ENCODE results near the gene NDUFA3.
A peak's percentile ranks its signal among the peaks of the same experiment; 100 is the strongest.

Gene NDUFA3

DNA sequence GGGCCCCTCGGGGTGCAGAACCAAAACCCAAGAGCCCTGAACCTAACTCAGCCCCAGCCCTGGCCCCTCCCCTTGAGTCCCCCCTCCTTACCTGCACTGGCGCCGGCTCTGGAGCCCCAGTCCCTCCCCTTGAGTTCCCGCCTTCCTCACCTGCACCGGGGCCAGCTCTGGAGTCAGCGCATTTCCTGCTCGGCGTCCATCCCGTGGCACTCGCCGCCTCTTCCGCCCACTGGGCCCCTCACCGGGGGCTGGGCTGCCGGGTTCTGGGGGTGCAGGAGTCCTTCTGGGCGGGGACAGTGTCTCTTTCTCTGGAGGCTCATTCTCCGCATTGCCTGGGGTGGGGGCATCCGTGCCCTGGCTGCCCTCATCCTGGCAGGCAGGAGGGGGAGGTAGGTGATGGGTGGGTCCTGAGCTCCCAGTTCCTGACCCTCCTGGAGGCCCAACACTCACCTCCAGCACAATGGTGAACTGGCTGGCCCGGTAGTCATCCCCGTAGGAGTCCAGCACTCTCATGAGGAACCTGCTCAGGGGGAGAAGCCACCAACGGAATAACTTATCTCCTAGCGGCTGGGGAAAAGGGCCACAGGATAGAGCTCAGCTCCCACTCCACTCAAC, 5.3 kb downstream of the NDUFA3 start:
- DNase-seq (ENCODE audit: low read depth, low spot score), result no peak

- DNase-seq (ENCODE audit: low read depth, low spot score), result no peak
Measured at GRCh38 chr19:54108496-54108895, 5.8 kb downstream of the NDUFA3 start.

DNA sequence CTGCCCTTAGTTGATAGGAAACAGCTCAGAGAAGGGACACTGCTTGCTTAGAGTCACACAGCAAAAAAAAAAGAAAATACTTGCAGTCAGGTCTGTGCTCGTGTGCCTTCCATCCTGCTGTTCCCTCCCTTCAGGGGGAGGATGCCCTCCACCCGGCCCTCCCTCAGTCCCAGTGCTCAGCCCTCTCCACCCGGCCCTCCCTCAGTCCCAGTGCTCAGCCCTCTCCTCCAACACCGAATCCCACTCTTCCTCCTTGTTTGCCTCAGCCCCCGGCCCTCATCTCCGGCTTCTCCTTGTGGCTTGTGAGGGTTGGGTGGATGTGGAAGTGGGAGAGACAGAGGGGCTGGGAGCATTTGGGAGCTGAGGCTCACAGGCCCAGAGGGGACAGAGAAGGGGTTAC, 7.0 kb downstream of the NDUFA3 start:
- DNase-seq (ENCODE audit: low read depth, low spot score), result no peak

DNA sequence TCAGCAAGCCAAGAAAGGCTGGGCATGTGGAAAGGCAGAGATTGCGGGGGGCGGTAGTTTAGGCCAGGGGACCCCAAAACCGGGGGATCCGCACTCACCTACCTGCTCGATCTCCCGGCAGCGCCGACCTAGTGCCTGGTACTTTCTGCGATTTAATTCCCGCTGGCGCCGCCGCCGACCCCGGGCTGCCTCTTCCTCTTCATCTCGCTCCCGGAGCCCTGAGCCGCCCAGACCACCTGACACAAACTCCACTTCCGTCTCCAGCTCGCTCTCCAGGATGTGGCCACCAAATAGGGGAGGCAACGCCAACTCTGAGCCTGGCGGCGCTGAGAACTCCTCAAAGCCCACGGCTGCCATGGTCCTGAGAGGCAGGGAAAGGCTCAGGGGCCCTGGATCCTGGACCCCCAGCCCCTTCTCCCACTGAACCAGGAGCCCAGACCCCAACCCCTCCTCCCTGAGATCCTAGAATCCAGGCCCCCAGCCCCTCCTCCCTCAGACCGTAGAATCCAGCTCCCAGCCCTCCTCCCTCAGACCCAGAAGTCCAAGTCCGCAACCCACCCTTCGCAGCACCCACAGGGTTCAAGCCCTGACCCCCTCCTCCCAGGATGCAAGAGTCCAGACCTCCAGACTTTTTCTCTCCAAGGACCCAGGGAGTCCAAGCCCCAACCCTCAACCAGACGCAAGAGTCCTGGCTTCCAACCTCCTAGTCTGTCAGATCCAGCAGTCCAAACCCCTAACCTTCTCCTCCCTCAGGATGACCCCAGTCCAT, 11.9 kb downstream of the NDUFA3 start:
- no peak for DNase-seq (ENCODE audit: low read depth, low spot score)

DNA sequence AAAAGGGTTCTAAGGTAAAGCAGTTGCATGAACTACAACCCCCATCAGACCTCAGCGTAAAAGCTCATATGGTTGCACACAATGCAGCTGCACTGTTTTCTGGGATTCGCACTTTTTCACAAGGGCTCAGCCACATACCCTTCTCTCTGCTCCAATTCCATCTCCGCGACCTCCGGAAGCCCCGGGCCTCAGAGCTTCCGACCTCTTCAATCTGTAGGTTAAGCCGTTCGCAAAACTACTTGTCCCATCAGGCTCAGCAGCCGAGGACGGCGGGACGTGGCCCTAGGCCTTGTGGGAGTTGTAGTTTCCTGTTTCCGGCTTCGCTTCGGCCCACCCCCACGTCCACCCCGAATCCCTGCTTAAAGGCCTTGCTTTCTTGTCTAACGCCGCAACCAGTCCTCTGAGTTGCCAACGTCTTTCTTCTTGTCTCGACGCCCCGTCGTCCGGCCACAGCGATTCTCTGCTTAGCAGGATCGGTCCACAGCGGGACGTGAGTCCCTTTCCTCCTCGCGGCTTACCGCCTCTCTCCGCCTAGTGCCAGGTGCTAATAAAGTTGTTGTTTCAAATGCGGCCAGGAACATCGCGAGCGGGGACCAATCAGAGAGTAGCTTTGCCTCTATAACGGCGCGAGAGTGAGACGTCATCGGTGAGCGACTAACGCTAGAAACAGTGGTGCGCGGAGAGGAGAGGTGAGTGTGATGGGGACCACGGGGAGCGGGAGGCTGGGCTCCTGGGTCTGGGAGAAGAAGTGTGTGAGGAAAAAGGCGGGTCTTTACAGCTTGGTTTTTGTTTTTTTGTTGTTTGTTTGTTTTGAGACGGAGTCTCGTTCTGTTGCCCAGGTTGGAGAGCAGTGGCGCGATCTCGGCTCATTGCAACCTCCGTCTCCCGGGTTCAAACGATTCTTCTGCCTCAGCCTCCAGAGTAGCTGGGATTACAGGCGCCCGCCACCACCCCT, 12.7 kb downstream of the NDUFA3 start, which contains the start of the genes PRPF31 and TFPT:
Gene PRPF31 (plus strand): TSS at position 646 of the 955 bp plus-strand sequence. CDS start 2,525 bp downstream, outside the sequence.
Gene TFPT (minus strand): TSS at position 549 of the 955 bp plus-strand sequence. CDS start 388 bp downstream, at position 161.
- DNase-seq (ENCODE audit: low read depth, low spot score), result peak; percentile 95

GRCh38 chr19:54121259-54121658, 18.6 kb downstream of the NDUFA3 start:
- no peak for DNase-seq (ENCODE audit: low read depth, low spot score)

DNA sequence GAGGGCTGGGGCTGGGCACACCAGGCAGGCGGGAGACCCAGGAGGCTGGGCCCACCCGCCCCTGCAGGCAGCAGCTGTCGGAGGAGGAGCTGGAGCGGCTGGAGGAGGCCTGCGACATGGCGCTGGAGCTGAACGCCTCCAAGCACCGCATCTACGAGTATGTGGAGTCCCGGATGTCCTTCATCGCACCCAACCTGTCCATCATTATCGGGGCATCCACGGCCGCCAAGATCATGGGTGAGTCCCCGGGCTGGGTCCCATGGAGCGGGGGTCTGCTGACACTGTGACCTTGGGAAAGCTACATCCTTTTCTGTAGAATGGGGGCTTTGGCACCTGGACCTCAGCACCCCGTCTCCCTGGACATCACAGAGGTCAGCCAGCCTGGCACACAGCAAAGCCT, 21.0 kb downstream of the NDUFA3 start:
- DNase-seq (ENCODE audit: low read depth, low spot score), result no peak

DNA sequence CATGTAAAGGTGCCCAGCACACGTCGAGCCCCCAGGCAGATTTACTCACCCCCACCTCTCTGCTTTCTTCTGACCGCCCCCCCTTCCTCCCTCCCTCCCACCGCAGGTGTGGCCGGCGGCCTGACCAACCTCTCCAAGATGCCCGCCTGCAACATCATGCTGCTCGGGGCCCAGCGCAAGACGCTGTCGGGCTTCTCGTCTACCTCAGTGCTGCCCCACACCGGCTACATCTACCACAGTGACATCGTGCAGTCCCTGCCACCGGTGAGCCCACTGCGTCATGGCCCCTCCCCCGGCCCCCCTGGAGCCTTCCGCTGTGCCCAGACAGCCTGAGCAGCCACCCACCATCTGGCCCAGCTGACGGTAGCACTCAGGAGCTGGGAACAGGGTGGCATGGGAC, 21.7 kb downstream of the NDUFA3 start:
- DNase-seq (ENCODE audit: low read depth, low spot score), result no peak

- no peak for DNase-seq (ENCODE audit: low read depth, low spot score)
Measured at GRCh38 chr19:54125713-54126112, 23.1 kb downstream of the NDUFA3 start.

DNA sequence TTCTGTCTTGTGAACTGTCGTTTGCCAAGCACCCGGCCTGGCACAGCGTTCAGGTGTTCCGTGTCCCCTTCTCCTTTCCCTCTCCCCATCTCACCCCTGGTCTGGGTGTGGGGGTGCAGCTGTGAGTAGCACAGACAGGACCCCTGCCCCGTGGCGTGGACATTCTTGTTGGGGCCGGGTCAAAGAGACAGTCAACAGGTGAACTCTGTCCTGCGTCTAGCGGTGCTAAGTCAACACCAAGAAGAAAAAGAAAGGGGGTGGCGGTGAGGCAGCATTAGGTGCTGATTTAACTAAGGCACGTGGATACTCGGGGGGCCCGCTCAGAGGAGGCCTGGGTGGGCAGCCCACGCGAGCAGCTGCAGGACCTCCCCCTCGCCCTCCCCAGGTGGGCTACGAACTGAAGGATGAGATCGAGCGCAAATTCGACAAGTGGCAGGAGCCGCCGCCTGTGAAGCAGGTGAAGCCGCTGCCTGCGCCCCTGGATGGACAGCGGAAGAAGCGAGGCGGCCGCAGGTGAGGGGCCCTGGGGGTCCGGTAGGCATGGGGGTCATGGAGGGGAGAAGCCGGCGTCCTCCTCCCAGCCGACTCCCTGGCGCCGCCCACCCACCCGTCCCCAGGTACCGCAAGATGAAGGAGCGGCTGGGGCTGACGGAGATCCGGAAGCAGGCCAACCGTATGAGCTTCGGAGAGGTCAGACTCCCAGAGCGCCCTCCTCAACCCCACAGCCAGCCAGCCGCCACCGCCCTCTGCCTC, 25.2 kb downstream of the NDUFA3 start:
- no peak for DNase-seq (ENCODE audit: low read depth, low spot score)

GRCh38 chr19:54128441-54128725, 25.7 kb downstream of the NDUFA3 start:
- DNase-seq (ENCODE audit: low read depth, low spot score), result no peak

DNA sequence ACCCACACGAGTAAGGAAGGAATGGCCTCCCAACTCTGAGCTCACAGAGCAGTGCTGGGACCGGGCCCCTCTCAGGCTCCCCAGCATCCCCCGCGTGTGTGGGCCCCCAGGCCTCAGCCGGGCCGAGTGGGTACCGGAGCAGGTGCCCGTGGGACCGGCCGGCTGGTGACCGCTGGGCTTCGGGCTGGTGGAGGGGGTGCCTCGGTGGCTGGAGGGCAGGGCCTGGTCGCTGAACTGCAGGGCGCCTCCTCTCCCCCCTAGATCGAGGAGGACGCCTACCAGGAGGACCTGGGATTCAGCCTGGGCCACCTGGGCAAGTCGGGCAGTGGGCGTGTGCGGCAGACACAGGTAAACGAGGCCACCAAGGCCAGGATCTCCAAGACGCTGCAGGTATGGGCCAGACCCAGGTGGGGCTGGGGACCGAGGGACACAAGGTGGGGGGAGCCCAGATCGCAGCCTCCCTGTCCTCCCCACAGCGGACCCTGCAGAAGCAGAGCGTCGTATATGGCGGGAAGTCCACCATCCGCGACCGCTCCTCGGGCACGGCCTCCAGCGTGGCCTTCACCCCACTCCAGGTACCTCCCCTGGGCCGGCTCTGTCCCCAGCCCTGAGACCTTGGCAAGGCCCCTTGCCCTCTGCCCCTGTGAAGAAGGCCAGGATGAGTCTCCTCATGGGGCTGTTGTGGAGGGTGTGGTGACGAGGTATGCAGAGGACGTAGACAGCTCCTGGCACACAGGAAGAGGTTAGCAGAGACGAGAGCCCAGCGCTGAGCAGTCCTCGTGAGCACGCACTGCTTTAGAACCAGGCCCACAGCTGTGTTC, 26.4 kb downstream of the NDUFA3 start:
- no peak for DNase-seq (ENCODE audit: low read depth, low spot score)

GRCh38 chr19:54129617-54129996, 27.0 kb downstream of the NDUFA3 start:
- no peak for DNase-seq (ENCODE audit: low read depth, low spot score)

GRCh38 chr19:54133312-54133956, 30.8 kb downstream of the NDUFA3 start:
- DNase-seq (ENCODE audit: low read depth, low spot score), result no peak

GRCh38 chr19:54133957-54134590, 31.4 kb downstream of the NDUFA3 start:
- DNase-seq (ENCODE audit: low read depth, low spot score), result no peak

DNA sequence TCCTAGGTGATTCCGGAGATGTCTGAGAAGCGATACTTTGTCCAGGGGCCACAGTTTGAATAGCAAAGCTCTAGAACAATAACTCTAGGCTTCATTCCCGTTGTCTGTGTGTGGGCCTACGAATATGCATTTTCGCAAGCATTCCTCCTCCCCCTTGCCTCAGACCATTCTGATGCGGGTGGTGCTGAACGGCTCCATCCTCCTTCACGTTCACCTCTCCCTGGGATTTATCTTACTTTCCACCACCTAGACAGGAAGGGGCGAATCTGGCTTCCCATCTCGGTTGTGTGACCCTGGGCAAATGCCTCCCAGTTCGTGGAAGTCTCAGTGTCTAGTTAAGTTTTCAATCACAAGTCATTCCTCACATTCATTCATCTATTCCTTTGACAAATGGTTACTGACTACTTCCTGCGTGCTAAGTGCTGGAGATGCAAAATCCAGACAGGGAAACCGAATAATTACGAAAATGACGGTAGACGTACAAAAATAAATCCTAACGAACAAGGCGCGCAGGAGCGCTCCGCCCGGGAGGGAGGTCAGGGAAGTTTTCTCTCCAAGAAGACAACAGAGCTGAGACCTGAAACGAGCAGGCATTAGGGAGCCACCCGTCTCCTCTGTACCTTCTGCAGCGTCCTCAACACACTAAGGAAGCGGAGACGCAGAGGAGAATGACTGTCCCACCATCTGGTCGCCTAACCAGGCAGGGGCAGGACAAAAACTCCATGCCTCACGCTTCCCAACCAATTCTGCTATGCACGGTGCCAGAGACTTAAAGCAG, 33.6 kb downstream of the NDUFA3 start:
- no peak for DNase-seq (ENCODE audit: low read depth, low spot score)

- peak; percentile 100 for DNase-seq (ENCODE audit: low read depth, low spot score)
Measured at GRCh38 chr19:54136864-54137698, 34.4 kb downstream of the NDUFA3 start.

All from brain pericyte (primary cell).